B cell (primary cell): Measurements from ENCODE around the gene CRYBG2. TPM values are rescaled to one million over a fixed set of nuclear protein-coding genes. Genes with fewer than 3 reads are reported as not detected.

Source experiments
- ATAC-seq: fragments of 200-7000 bp; cut with Tn5 transposase; one replicate; pipeline ENCODE4 v1.10.0; 2021; ENCODE audit warnings: low read depth, mild to moderate bottlenecking, moderate number of reproducible peaks, moderate library complexity
- CTCF ChIA-PET: fragments of 350-600 bp; sonication (Branson Sonifier 250); formaldehyde crosslinking; loops from one replicate; lab custom pipeline; 2021; ENCODE audit warnings: antibody characterized with exemption, inconsistent platforms; lab: Charles Lee
- POLR2A ChIA-PET: fragments of 350-600 bp; sonication (Branson Sonifier 250); formaldehyde crosslinking; loops from one replicate; lab custom pipeline; 2021; ENCODE audit warnings: antibody characterized with exemption; lab: Charles Lee
- DNase-seq: peaks from one replicate; pipeline ENCODE4 v3.0.0; 2013
- H2AFZ ChIP-seq: 2 replicates; pipeline ENCODE4 v1.6.1; 2012; ENCODE audit warnings: mild to moderate bottlenecking, low read depth, low read length; ENCODE audit not compliant: insufficient read depth, poor library complexity, severe bottlenecking
- H3K27ac ChIP-seq, 2 donors: 1 replicate in 1 of 2; 2 replicates in 1 of 2; pipeline ENCODE4 v1.5.1; 2012 to 2013; ENCODE audit warnings: low read length in 2 of 2, mild to moderate bottlenecking in 2 of 2, moderate library complexity in 1 of 2
- H3K27me3 ChIP-seq, 4 experiments: fragments of 200-600 bp in 1 of 4; sonication (generic) in 1 of 4; replicated peaks in 1 of 4; 1 replicate in 2 of 4; 2 replicates in 2 of 4; pipeline versions ENCODE4 v1.6.1 to v1.7.0; 2013 to 2016; ENCODE audit warnings: low read length in 3 of 4, mild to moderate bottlenecking in 2 of 4, mixed read lengths in 1 of 4, moderate library complexity in 1 of 4; ENCODE audit not compliant: insufficient read depth in 4 of 4, control insufficient read depth in 3 of 4; ENCODE audit errors: control extremely low read depth in 1 of 4
- H3K36me3 ChIP-seq, 2 experiments: replicated peaks in 1 of 2; 1 replicate in 1 of 2; 2 replicates in 1 of 2; pipeline versions ENCODE4 v1.6.1 to v1.7.1; 2013; ENCODE audit warnings: low read length in 1 of 2; ENCODE audit not compliant: insufficient read depth in 2 of 2, control insufficient read depth in 1 of 2; ENCODE audit errors: control extremely low read depth in 1 of 2, extremely low read depth in 1 of 2
- H3K4me1 ChIP-seq, 2 donors: fragments of 200-600 bp in 1 of 2; sonication (generic) in 1 of 2; 1 replicate in 1 of 2; 2 replicates in 1 of 2; pipeline versions ENCODE4 v1.5.1 to v1.6.1; 2013 to 2017; ENCODE audit warnings: low read length in 2 of 2; ENCODE audit not compliant: control insufficient read depth in 2 of 2, insufficient read depth in 2 of 2
- H3K4me2 ChIP-seq: replicated peaks from 2 replicates; pipeline ENCODE3; 2012; ENCODE audit warnings: mild to moderate bottlenecking, low read depth, low read length; ENCODE audit not compliant: poor library complexity, severe bottlenecking
- H3K4me3 ChIP-seq, 5 experiments: fragments of 200-600 bp in 1 of 5; sonication (generic) in 1 of 5; 1 replicate in 3 of 5; 2 replicates in 2 of 5; pipeline versions ENCODE4 v1.5.1 to v1.7.0; 2011 to 2016; ENCODE audit warnings: low read length in 4 of 5, mild to moderate bottlenecking in 4 of 5, low read depth in 2 of 5, control low read depth in 1 of 5, moderate library complexity in 1 of 5; ENCODE audit not compliant: insufficient read depth in 1 of 5; ENCODE audit errors: control extremely low read depth in 1 of 5, extremely low read depth in 1 of 5
- H3K79me2 ChIP-seq: fragments of 200-600 bp; sonication (generic); one replicate; pipeline ENCODE4 v1.6.0; 2016; ENCODE audit warnings: low read length; ENCODE audit not compliant: control insufficient read depth, insufficient read depth
- H3K9ac ChIP-seq: fragments of 200-600 bp; sonication (generic); 2 replicates; pipeline ENCODE4 v1.6.1; 2017; ENCODE audit warnings: mild to moderate bottlenecking, low read length, moderate library complexity
- H3K9me3 ChIP-seq, 3 donors: one replicate each; pipeline versions ENCODE4 v1.6.1 to v1.7.1; 2013; ENCODE audit warnings: low read length in 2 of 3; ENCODE audit not compliant: control insufficient read depth in 2 of 3, insufficient read depth in 1 of 3; ENCODE audit errors: control extremely low read depth in 1 of 3
- H4K20me1 ChIP-seq: 2 replicates; pipeline ENCODE4 v1.6.0; 2012; ENCODE audit warnings: mild to moderate bottlenecking, low read length; ENCODE audit not compliant: insufficient read depth, control insufficient read depth, poor library complexity, severe bottlenecking
- H3K27ac Mint-ChIP-seq: one replicate; pipeline ENCODE4 v1.8.0; 2021; ENCODE audit warnings: mixed read lengths
- H3K27me3 Mint-ChIP-seq: one replicate; pipeline ENCODE4 v1.8.0; 2021; ENCODE audit warnings: mixed read lengths
- H3K4me1 Mint-ChIP-seq: one replicate; pipeline ENCODE4 v1.8.0; 2021; ENCODE audit warnings: mixed read lengths
- H3K4me3 Mint-ChIP-seq: one replicate; pipeline ENCODE4 v1.8.0; 2021; ENCODE audit warnings: mixed read lengths
- H3K9me3 Mint-ChIP-seq: one replicate; pipeline ENCODE4 v1.8.0; 2022; ENCODE audit warnings: mixed read lengths; ENCODE audit not compliant: insufficient read depth
- CTCF ChIP-seq: fragments of 200-600 bp; IDR thresholded peaks from one replicate; pipeline ENCODE4 v1.8.0; 2022; ENCODE audit warnings: antibody characterized with exemption, mild to moderate bottlenecking
- EZH2 ChIP-seq: IDR thresholded peaks from 2 replicates; pipeline ENCODE4 v1.6.1; 2012; ENCODE audit warnings: borderline replicate concordance, low read depth, mild to moderate bottlenecking, moderate library complexity, low read length; ENCODE audit not compliant: insufficient read depth, poor library complexity, severe bottlenecking
- WGBS: methylation state at CpG from one replicate; pipeline ENCODE4 v1.1.5; 2013; ENCODE audit warnings: missing lambda C conversion rate; ENCODE audit not compliant: insufficient coverage; 5-methylcytosine and 5-hydroxymethylcytosine counted together
- intact Hi-C: fragments of 100-400 bp; cut with micrococcal nuclease; formaldehyde crosslinking; loops from one replicate; pipeline ENCODE4 v1.10.0; 2022
- polyA plus RNA-seq: library from polyadenylated mRNA; depleted of rRNA; stranded (reverse); fragments of >200 nt; gene quantifications from 2 replicates; pipeline ENCODE4 v1.2.3, GENCODE V29; 2012
- total RNA-seq, 2 donors: library from RNA; stranded (reverse); fragments of 120-200 nt in 1 of 2; gene quantifications; 1 replicate in 1 of 2; 2 replicates in 1 of 2; pipeline versions ENCODE4 v1.2.3 to v1.2.4, GENCODE V29; 2013 to 2022

The CRYBG2 gene
- total and polyA plus RNA-seq, 2 donors (not counting 1 experiment from before 2014, with no cell fraction given) = 3.3 to 5.3 TPM

DNA sequence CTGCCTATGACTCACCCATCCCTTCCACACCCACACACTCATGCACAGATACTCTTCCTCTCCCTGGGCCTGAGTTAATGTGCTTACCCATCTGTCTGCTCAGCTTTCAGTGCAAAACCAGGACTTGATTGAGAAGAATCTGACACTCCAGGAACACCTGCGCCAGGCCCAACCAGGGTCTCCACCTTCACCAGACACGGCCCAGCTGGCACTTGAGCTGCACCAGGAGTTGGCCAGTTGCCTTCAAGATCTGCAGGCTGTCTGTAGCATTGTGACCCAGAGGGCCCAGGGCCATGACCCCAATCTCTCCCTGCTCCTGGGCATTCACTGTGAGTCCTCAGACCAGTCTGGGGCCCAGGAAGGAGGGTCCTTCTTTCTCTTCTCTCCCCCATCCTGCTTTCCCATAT lies 77.5 kb downstream of the CRYBG2 start:
- WGBS = 94% methylated on average over 2 of the region's 2 CpGs
- intact Hi-C loops = loop anchor here (1.0 kb wide), 2 partner anchors 8 to 13 kb away; no protein-coding TSS in a partner anchor
- Histone ChIP-seq H3K36me3 (peaks cover 0 to 19% of the 10 kb centered on the region in 2 experiments), H3K9me3 (no peaks in the 10 kb centered on the region), H3K9ac (no peak overlapping the region), H4K20me1 (peaks cover 16% of the 10 kb centered on the region), H3K79me2 (peaks cover 26% of the 10 kb centered on the region), H3K27me3 (no peaks in the 10 kb centered on the region), H3K4me3 (no peak overlapping the region), H2AFZ (no peak overlapping the region), H3K4me1 (peaks cover 38 to 59% of the 10 kb centered on the region in 2 donors), H3K4me2 (peak overlapping the region; percentile 47), H3K27ac (peak overlapping the region in 1 of 2 donors; percentile 68)
- ATAC-seq (peak; percentile 39), DNase-seq (no peak)
- TF ChIP-seq EZH2 (no peak), CTCF (no peak)
- Mint-ChIP-seq H3K4me3 (peak overlapping the region; percentile 66), H3K9me3 (no peaks in the 10 kb centered on the region), H3K4me1 (peaks cover 48% of the 10 kb centered on the region), H3K27ac (peak overlapping the region; percentile 89), H3K27me3 (no peaks in the 10 kb centered on the region)
- POLR2A ChIA-PET = interaction anchor here (0.6 to 21.9 kb wide), 4 partner anchors 9 to 50 kb away, joined by 4 to 1239 read pairs (median 12); partner anchors contain the start of gene CD52
- CTCF ChIA-PET = interaction anchor here (0.7 to 26.4 kb wide), 11 partner anchors 11 to 141 kb away, joined by 3 to 1400 read pairs (median 12); partner anchors contain the start of genes C1orf232, CD52, CEP85 and UBXN11
